ENCODE results near the gene TTLL8.
A peak's percentile ranks its signal among the peaks of the same experiment; 100 is the strongest.

The TTLL8 gene

GRCh38 chr22:50082961-50083461 lies 24.9 kb upstream of the TTLL8 start:
- DNase-seq: no peak

GRCh38 chr22:50082197-50082715 lies 24.2 kb upstream of the TTLL8 start:
- no peak for DNase-seq

- no peak for DNase-seq
These were observed 23.5 kb upstream of the TTLL8 start for GRCh38 chr22:50081426-50082196.

GRCh38 chr22:50080077-50080465 lies 22.0 kb upstream of the TTLL8 start:
- DNase-seq: no peak

GRCh38 chr22:50078761-50079160 lies 20.7 kb upstream of the TTLL8 start:
- DNase-seq: no peak

- DNase-seq: no peak
These were observed 20.1 kb upstream of the TTLL8 start for GRCh38 chr22:50078246-50078645.

- DNase-seq: no peak
These were observed 18.8 kb upstream of the TTLL8 start for GRCh38 chr22:50076646-50077535.

- no peak for DNase-seq
These were observed 16.7 kb upstream of the TTLL8 start for GRCh38 chr22:50074551-50075530.

- DNase-seq: no peak
These were observed 16.0 kb upstream of the TTLL8 start for GRCh38 chr22:50074056-50074455.

- no peak for DNase-seq
These were observed 14.8 kb upstream of the TTLL8 start for GRCh38 chr22:50072714-50073538.

GRCh38 chr22:50072167-50072555 lies 14.1 kb upstream of the TTLL8 start:
- DNase-seq: no peak

GRCh38 chr22:50071432-50072166 lies 13.5 kb upstream of the TTLL8 start:
- no peak for DNase-seq

GRCh38 chr22:50070366-50070765 lies 12.3 kb upstream of the TTLL8 start:
- DNase-seq: no peak

- DNase-seq: no peak
These were observed 10.0 kb upstream of the TTLL8 start for GRCh38 chr22:50068096-50068495.

- no peak for DNase-seq
These were observed 9.1 kb upstream of the TTLL8 start for GRCh38 chr22:50067244-50067643.

- no peak for DNase-seq
These were observed 6.4 kb upstream of the TTLL8 start for GRCh38 chr22:50064453-50064852.

GRCh38 chr22:50063589-50064393 lies 5.7 kb upstream of the TTLL8 start:
- peak; percentile 15 for DNase-seq

- DNase-seq: peak; percentile 20
These were observed 4.5 kb upstream of the TTLL8 start for GRCh38 chr22:50062509-50063135.

- DNase-seq: no peak
These were observed 3.8 kb upstream of the TTLL8 start for GRCh38 chr22:50061824-50062355.
